HG02852 (cell line): ENCODE data around the gene UCHL5.

Source experiments
- ATAC-seq: cut with Tn5 transposase; IDR thresholded peaks from one replicate; pipeline ENCODE4 v1.9.1; 2021; ENCODE audit warnings: mild to moderate bottlenecking, moderate library complexity; ENCODE audit not compliant: unreplicated experiment

The UCHL5 gene

DNA sequence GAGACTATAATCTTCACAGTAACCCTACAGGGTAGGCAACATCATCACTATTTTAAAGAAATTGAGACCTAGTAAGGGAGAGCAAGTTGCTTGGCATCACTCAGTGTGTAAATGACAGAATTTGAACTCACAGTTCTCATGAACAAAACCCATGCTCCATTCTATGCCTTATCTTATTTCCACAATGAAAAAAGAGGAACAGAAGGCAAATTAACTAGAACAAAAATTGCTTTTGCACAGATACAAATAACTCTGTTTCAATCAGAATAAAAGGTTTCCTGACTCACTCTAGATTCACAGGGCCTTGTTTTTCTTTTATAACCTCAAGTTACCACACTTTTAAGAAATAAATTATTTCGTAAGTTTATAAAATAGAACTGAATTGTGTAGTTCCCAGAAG is 90.1 kb downstream of the UCHL5 start:
- ATAC-seq = no peak

DNA sequence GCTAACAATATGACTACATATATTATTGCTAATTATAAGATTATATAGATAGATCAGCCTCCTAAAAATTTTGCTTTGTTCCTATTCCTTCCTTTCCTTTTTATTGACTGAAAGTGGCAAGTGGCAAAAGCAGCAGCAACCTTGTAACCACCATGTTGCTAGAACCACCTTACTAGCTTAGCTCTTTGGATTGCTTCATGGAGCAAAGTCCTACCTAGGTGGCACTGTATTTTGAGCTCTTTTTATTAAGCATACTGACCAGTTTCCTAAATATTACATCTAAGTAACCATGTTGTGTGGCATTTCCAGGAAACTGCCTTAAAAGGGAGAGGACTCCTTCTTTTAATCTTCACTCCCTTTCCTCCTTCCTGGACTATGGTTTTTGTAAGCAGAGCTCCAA is 90.8 kb downstream of the UCHL5 start:
- no peak for ATAC-seq

DNA sequence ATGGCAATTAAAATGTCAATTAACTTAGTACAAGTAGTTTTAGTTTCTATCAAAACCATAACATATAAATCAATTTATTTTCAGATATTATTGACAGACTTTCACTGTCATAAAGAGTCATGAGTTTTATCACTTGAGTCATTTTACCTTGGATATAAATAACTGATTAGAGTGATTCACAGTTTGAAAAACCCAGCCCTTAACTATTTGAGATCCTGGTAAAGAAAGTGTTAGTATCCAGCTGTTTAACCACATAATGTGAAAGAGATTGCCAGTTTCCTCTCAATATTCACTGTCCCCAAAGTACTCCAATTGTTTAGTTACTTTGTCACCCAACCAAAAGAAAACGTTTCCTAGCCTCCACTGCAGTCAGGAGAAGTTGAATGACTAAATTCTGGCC is 91.3 kb downstream of the UCHL5 start:
- no peak for ATAC-seq

DNA sequence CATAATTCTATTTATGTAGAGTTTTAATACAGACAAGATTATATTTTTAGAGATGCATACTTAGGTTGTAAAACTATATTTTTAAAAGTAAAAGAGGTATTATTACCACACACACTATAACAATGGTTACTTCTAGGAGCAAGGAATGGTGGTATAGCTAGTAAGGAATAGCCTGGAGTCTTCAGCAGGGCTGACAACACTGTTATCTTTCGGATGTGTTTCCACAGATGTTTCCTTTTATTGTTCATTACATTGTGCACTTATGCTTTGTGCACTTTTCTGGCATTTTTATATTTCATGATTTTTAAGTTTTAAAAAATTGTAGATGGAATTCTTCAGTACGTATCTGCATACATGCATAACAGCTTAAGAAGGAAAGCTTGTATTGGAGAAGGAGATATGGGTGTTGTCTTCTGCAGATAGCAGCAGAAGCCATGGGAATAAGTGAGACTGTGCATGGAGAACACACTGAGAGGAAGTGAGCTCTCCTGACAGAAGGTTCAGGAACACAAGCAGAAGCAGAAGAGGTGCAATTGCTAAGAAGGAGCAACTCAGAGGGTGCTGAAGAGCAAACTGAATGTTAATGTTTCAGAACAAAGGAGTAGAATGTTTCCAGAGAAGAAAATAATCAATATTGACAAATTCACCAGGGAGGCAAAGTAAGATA is 91.8 kb downstream of the UCHL5 start:
- ATAC-seq = no peak

DNA sequence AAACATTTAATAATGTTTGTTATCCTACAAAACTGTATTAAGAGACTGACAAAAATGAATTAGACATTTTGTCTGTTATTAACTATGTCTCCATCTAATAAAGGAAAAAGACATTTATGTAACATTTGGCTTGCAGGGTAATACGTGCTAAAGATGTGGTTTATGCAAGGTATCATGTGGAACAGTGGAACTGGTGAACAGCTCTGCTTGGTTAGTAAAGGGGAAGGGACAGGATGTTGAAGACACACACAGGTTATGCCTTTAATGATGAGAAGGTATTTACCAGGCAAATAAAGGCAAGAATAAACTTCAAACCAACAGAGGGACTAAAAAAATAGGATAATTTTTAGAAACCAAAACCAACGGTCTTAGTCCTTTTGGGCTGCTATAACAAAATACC is 93.1 kb downstream of the UCHL5 start:
- no peak for ATAC-seq

DNA sequence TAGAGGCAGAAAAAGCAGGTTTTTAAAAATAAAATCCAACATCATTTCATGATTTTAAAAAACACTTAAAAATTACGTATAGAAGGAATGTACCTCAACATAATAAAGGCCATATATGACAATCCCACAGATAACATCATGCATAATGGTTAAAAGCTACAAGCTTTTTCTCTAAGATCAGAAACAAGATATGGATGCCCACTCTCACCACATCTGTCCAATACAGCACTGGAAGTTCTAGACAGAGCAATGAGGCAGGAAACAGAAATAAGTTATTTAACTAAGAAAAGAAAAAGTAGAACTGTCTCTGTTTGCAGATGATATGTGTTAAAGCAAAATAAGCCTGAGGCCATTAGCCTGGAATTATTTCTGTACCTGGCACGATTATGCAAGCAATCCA is 96.3 kb downstream of the UCHL5 start:
- no peak for ATAC-seq
